ENCODE measurements around the gene SPARC. TPM values are rescaled to one million over a fixed set of nuclear protein-coding genes. Genes with fewer than 3 reads are reported as not detected.

Gene SPARC
- total RNA-seq, 4 donors from 2014 or later: 194 to 521 (median 352) TPM

GRCh38 chr5:151719228-151720000 is 32.7 kb upstream of the SPARC start:
- Histone ChIP-seq H3K4me3 (no peak overlapping the region), H3K36me3 (no peaks in the 10 kb centered on the region), H3K9me3 (no peaks in the 10 kb centered on the region), H3K27ac (peak overlapping the region in 2 of 4 donors; percentile 9 to 56), H3K27me3 (no peaks in the 10 kb centered on the region), H3K4me1 (peaks cover 0 to 32% (median 11%) of the 10 kb centered on the region in 3 donors)
- ATAC-seq: peak; percentile 46
- no peak for TF ChIP-seq POLR2AphosphoS5 (IDR thresholded peaks at IDR 0.05)
- peak; percentile 42 to 69 (median 52) for TF ChIP-seq CTCF (IDR thresholded peaks at IDR 0.05)
- 91% methylated on average over 5 of the region's 6 CpGs; no CpG with 5 or more reads in 1 of the 2 donors for WGBS, 2 donors (ENCODE audit: low coverage in 1 of 2)

- H3K27me3 ChIP-seq: no peaks in the 10 kb centered on the region
- H3K4me3 ChIP-seq: no peak overlapping the region
- no peaks in the 10 kb centered on the region for H3K9me3 ChIP-seq
- TF ChIP-seq POLR2AphosphoS5 (IDR thresholded peaks at IDR 0.05) (no peak), POLR2A (IDR thresholded peaks at IDR 0.05) (no peak), CTCF (IDR thresholded peaks at IDR 0.05) (no peak), EP300 (IDR thresholded peaks at IDR 0.05) (no peak)
- 21 to 24% methylated on average over 2 to 3 of the region's 3 CpGs for WGBS, 2 donors (ENCODE audit: low coverage in 1 of 2)
- ATAC-seq: peak; percentile 74
- peak overlapping the region in 2 of 4 donors; percentile 46 to 56 for H3K27ac ChIP-seq
- H3K4me1 ChIP-seq: peaks cover 0 to 28% (median 11%) of the 10 kb centered on the region in 3 donors
- H3K36me3 ChIP-seq: no peaks in the 10 kb centered on the region
These were observed 31.9 kb upstream of the SPARC start for GRCh38 chr5:151718646-151719045.

- no peaks in the 10 kb centered on the region for H3K36me3 ChIP-seq
- H3K9me3 ChIP-seq: no peaks in the 10 kb centered on the region
- peak overlapping the region in 2 of 4 donors; percentile 46 to 56 for H3K27ac ChIP-seq
- H3K4me3 ChIP-seq: no peak overlapping the region
- no peak for ATAC-seq
- TF ChIP-seq CTCF (IDR thresholded peaks at IDR 0.05): no peak
- no peak for TF ChIP-seq POLR2A (IDR thresholded peaks at IDR 0.05)
- no peak for TF ChIP-seq POLR2AphosphoS5 (IDR thresholded peaks at IDR 0.05)
- TF ChIP-seq EP300 (IDR thresholded peaks at IDR 0.05): no peak
- peaks cover 0 to 28% (median 11%) of the 10 kb centered on the region in 3 donors for H3K4me1 ChIP-seq
- H3K27me3 ChIP-seq: no peaks in the 10 kb centered on the region
- 40 to 60% methylated on average over 1 of the region's 2 CpGs for WGBS, 2 donors (ENCODE audit: low coverage in 1 of 2)
These were observed 31.4 kb upstream of the SPARC start for GRCh38 chr5:151718153-151718552.

GRCh38 chr5:151717416-151717815 is 30.7 kb upstream of the SPARC start:
- ATAC-seq: no peak
- TF ChIP-seq CTCF (IDR thresholded peaks at IDR 0.05): no peak
- TF ChIP-seq EP300 (IDR thresholded peaks at IDR 0.05): no peak
- TF ChIP-seq POLR2A (IDR thresholded peaks at IDR 0.05): no peak
- no peak for TF ChIP-seq POLR2AphosphoS5 (IDR thresholded peaks at IDR 0.05)
- Histone ChIP-seq H3K9me3 (no peaks in the 10 kb centered on the region), H3K36me3 (no peaks in the 10 kb centered on the region), H3K27ac (no peak overlapping the region), H3K4me1 (peaks cover 0 to 28% (median 11%) of the 10 kb centered on the region in 3 donors), H3K27me3 (no peaks in the 10 kb centered on the region), H3K4me3 (no peak overlapping the region)
- 56 to 71% methylated on average over 1 to 2 of the region's 3 CpGs for WGBS, 2 donors (ENCODE audit: low coverage in 1 of 2)
